HL-60 (cell line): ENCODE data around the gene SUCNR1.

Experiments
- DNase-seq, 2 experiments: peaks; one replicate each; pipeline ENCODE4 v3.0.0-alpha.2; 2010 to 2020; ENCODE audit warnings: low read depth in 1 of 2, low spot score in 1 of 2
- H3K27ac ChIP-seq: fragments of 250-450 bp; sonication (Bioruptor Pico); replicated peaks from 2 replicates; pipeline ENCODE4 v1.5.1; 2020; ENCODE audit warnings: mild to moderate bottlenecking, moderate library complexity
- H3K27me3 ChIP-seq: fragments of 250-450 bp; sonication (Bioruptor Pico); 2 replicates; pipeline ENCODE4 v1.5.1; 2021; ENCODE audit warnings: mild to moderate bottlenecking, moderate library complexity; ENCODE audit not compliant: insufficient read depth, poor library complexity, severe bottlenecking
- H3K4me3 ChIP-seq: replicated peaks from 2 replicates; pipeline ENCODE4 v1.5.1; 2011; ENCODE audit warnings: mild to moderate bottlenecking, control low read depth, low read length; ENCODE audit not compliant: insufficient read depth
- GABPA ChIP-seq: IDR thresholded peaks from 2 replicates; pipeline ENCODE4 v1.6.1; 2012; ENCODE audit warnings: low read depth
- POLR2AphosphoS5 ChIP-seq: IDR thresholded peaks from 2 replicates; pipeline ENCODE4 v1.6.1; 2012; ENCODE audit warnings: low read depth
- SPI1 ChIP-seq: IDR thresholded peaks from 2 replicates; pipeline ENCODE4 v1.6.1; 2012; ENCODE audit warnings: low read depth, mild to moderate bottlenecking, borderline replicate concordance
- TF ChIP-seq, protein P1 (sequence below): IDR thresholded peaks from one replicate; pipeline ENCODE4 v1.5.1; 2011; ENCODE audit warnings: low read length, control low read depth, inconsistent platforms; ENCODE audit not compliant: insufficient read depth
- TF ChIP-seq, protein P2 (sequence below): IDR thresholded peaks from 2 replicates; pipeline ENCODE4 v1.6.1; 2012; ENCODE audit warnings: low read depth; ENCODE audit not compliant: insufficient replicate concordance

The SUCNR1 gene

DNA sequence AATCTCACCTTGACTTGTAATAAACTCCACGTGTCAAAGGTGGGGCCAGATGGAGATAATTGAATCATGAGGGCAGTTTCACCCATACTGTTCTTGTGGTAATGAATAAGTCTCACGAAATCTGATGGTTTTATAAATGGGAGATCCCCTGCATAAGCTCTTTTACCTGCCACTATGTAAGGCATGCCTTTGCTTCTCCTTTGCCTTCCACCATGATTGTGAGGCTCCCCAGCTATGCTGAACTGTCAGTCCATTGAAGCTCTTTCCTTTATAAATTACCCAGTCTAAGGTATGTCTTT, 45.5 kb downstream of the SUCNR1 start:
- no peak for DNase-seq
- Histone ChIP-seq H3K4me3 (no peak overlapping the region), H3K27me3 (no peaks in the 10 kb centered on the region), H3K27ac (no peak overlapping the region)
- TF ChIP-seq, protein P1, sequence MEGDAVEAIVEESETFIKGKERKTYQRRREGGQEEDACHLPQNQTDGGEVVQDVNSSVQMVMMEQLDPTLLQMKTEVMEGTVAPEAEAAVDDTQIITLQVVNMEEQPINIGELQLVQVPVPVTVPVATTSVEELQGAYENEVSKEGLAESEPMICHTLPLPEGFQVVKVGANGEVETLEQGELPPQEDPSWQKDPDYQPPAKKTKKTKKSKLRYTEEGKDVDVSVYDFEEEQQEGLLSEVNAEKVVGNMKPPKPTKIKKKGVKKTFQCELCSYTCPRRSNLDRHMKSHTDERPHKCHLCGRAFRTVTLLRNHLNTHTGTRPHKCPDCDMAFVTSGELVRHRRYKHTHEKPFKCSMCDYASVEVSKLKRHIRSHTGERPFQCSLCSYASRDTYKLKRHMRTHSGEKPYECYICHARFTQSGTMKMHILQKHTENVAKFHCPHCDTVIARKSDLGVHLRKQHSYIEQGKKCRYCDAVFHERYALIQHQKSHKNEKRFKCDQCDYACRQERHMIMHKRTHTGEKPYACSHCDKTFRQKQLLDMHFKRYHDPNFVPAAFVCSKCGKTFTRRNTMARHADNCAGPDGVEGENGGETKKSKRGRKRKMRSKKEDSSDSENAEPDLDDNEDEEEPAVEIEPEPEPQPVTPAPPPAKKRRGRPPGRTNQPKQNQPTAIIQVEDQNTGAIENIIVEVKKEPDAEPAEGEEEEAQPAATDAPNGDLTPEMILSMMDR, result no peak
- TF ChIP-seq SPI1 (no peak), POLR2AphosphoS5 (no peak), GABPA (no peak)
- TF ChIP-seq, protein P2, sequence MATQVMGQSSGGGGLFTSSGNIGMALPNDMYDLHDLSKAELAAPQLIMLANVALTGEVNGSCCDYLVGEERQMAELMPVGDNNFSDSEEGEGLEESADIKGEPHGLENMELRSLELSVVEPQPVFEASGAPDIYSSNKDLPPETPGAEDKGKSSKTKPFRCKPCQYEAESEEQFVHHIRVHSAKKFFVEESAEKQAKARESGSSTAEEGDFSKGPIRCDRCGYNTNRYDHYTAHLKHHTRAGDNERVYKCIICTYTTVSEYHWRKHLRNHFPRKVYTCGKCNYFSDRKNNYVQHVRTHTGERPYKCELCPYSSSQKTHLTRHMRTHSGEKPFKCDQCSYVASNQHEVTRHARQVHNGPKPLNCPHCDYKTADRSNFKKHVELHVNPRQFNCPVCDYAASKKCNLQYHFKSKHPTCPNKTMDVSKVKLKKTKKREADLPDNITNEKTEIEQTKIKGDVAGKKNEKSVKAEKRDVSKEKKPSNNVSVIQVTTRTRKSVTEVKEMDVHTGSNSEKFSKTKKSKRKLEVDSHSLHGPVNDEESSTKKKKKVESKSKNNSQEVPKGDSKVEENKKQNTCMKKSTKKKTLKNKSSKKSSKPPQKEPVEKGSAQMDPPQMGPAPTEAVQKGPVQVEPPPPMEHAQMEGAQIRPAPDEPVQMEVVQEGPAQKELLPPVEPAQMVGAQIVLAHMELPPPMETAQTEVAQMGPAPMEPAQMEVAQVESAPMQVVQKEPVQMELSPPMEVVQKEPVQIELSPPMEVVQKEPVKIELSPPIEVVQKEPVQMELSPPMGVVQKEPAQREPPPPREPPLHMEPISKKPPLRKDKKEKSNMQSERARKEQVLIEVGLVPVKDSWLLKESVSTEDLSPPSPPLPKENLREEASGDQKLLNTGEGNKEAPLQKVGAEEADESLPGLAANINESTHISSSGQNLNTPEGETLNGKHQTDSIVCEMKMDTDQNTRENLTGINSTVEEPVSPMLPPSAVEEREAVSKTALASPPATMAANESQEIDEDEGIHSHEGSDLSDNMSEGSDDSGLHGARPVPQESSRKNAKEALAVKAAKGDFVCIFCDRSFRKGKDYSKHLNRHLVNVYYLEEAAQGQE, result no peak

DNA sequence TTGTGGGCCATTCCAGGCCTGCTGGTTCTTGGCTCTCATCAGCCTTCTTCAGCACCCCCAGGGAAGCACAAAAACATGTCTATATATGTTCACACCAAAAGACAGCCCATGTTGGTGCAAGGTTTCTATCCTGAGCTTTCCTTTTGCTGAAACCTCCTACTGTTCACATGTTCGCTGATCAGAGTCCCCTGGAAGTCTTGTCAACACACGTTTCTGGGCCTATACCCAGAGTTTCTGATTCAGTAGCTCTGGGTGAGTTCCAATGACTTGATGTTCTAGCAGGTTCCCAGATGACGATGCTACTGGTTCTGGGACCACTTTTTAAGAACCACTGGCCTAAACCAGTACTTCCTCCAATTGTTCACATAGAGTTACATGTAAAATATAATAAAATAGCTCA, 46.0 kb downstream of the SUCNR1 start:
- no peak for DNase-seq
- H3K27me3 ChIP-seq, result no peaks in the 10 kb centered on the region
- H3K27ac ChIP-seq, result no peak overlapping the region
- TF ChIP-seq POLR2AphosphoS5 (no peak), SPI1 (no peak), GABPA (no peak)
- TF ChIP-seq, protein P1, result no peak
- TF ChIP-seq, protein P2, result no peak
- H3K4me3 ChIP-seq, result no peak overlapping the region

DNA sequence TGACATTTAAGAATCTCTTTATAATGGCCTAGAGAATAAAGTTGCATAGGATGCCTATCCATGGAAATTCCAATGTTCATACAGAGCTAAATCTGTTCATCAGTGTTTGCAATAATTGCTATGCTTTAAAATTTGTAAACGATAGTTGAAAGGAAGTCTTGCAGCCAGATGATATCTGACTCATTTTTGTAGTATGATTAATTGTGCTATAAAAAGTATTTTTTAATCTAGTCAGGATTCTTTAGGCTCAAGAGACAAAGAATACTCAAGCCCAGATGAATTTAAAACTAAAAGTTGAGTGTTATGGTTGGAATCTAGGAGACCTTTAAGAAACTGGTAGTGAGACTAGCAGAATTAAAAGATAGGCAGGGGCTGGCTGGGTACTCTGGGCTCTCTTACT, 50.5 kb downstream of the SUCNR1 start:
- no peak overlapping the region for H3K27ac ChIP-seq
- no peaks in the 10 kb centered on the region for H3K27me3 ChIP-seq
- DNase-seq, result no peak
- TF ChIP-seq, protein P2, result no peak
- TF ChIP-seq SPI1, result no peak
- TF ChIP-seq, protein P1, result no peak
- no peak for TF ChIP-seq GABPA
- no peak for TF ChIP-seq POLR2AphosphoS5
- H3K4me3 ChIP-seq, result no peak overlapping the region
